ENCODE data around the gene YPEL5. TPM values are rescaled to one million over a fixed set of nuclear protein-coding genes. Genes with fewer than 3 reads are reported as not detected.

Gene YPEL5
- total RNA-seq, 1 donor from 2014 or later: 63.6 TPM

DNA sequence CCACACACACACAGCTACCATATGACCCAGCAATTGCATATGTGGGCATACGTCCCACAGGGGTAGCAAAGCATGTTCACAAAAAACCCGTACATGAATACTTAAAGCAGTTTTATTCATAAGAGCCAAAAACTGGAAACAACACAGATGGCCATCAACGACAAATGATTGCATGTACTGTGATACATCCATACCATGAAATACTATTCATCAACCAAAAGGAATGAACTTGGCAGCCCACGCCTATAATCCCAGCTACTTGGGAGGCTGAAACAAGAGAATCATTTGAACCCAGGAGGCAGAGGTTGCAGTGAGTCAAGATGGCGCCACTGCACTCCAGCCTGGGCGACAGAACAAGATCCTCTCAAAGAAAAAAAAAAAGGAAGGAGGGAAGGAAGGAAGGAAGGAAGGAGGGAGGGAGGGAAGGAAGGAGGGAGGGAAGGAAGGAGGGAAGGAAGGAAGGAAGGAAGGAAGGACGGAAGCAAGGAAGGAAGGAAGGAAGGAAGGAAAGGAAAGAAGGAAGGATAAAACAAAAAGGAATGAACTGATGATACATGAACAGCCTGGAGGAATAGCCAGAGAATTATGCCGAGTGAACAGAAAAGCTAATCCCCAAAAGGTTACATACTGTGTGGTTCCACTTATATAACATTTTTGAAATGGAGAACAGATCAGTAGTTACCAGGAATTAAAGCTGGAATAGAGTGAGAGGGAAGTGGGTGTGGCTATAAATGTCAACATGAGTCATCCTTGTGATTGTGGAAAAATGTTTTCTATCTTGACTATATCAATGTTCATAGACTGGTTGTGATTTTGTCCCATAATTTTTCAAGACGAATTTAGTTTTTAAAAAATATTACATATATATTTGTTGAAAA, 19.6 kb upstream of the YPEL5 start:
- no peaks in the 10 kb centered on the region for H3K4me1 Mint-ChIP-seq (ENCODE audit: low read depth)
- H3K27me3 Mint-ChIP-seq: no peaks in the 10 kb centered on the region
- no peak for DNase-seq (ENCODE audit: low spot score, unreplicated experiment)
- H3K9me3 Mint-ChIP-seq (ENCODE audit: low read depth): peaks cover 7% of the 10 kb centered on the region
- H3K36me3 Mint-ChIP-seq (ENCODE audit: insufficient read depth): peaks cover 1% of the 10 kb centered on the region
- TF ChIP-seq, protein P1, sequence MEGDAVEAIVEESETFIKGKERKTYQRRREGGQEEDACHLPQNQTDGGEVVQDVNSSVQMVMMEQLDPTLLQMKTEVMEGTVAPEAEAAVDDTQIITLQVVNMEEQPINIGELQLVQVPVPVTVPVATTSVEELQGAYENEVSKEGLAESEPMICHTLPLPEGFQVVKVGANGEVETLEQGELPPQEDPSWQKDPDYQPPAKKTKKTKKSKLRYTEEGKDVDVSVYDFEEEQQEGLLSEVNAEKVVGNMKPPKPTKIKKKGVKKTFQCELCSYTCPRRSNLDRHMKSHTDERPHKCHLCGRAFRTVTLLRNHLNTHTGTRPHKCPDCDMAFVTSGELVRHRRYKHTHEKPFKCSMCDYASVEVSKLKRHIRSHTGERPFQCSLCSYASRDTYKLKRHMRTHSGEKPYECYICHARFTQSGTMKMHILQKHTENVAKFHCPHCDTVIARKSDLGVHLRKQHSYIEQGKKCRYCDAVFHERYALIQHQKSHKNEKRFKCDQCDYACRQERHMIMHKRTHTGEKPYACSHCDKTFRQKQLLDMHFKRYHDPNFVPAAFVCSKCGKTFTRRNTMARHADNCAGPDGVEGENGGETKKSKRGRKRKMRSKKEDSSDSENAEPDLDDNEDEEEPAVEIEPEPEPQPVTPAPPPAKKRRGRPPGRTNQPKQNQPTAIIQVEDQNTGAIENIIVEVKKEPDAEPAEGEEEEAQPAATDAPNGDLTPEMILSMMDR (IDR thresholded peaks at IDR 0.05; ENCODE audit: unreplicated experiment): no peak
- no peak overlapping the region for H3K27ac Mint-ChIP-seq
- H3K4me3 Mint-ChIP-seq (ENCODE audit: low read depth): no peak overlapping the region

DNA sequence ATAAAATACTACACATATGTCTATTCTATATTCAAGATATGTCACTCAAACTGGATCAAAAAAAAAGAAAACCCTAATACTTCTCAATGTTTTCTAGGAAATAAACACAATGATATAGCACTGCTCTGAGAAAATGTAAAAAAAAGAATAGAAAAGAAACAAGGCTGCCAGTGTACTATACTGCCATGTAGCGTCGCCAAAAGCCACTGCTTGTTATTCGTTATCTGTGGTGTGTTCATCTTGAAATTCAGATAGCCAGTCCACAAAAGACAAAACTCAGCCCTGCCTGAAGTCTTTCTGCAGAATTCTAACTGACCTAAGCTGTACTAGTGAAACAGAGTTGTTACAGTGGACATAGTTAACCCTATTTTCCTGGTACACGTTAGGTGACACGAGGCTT, 12.2 kb upstream of the YPEL5 start:
- H3K9me3 Mint-ChIP-seq (ENCODE audit: low read depth): no peaks in the 10 kb centered on the region
- H3K36me3 Mint-ChIP-seq (ENCODE audit: insufficient read depth): no peaks in the 10 kb centered on the region
- DNase-seq (ENCODE audit: low spot score, unreplicated experiment): no peak
- TF ChIP-seq, protein P1 (IDR thresholded peaks at IDR 0.05; ENCODE audit: unreplicated experiment): no peak
- H3K27me3 Mint-ChIP-seq: peaks cover 7% of the 10 kb centered on the region
- H3K4me3 Mint-ChIP-seq (ENCODE audit: low read depth): no peak overlapping the region
- no peaks in the 10 kb centered on the region for H3K4me1 Mint-ChIP-seq (ENCODE audit: low read depth)
- H3K27ac Mint-ChIP-seq: no peak overlapping the region

DNA sequence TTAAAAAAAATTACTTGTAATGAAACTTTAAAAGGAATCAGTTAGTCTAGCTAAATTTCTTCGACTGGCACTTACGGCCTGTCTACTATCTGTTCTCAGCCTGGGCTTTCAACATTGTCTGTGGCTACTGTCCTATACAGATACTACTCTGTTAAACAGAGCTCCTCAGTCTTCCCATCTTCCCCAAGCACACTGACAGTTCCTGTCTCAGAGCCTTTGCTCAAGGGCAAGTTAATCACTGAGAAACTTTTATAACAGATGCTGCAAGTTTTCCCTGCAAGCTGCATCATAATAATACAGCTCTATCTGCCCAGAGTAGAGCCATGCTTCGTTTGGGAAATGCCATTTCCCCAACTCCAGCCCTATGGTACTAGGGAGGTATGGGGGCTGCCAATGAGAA, 11.3 kb upstream of the YPEL5 start:
- TF ChIP-seq, protein P1 (IDR thresholded peaks at IDR 0.05; ENCODE audit: unreplicated experiment): no peak
- Mint-ChIP-seq H3K27me3 (peaks cover 7% of the 10 kb centered on the region), H3K4me1 (ENCODE audit: low read depth) (no peaks in the 10 kb centered on the region), H3K36me3 (ENCODE audit: insufficient read depth) (no peaks in the 10 kb centered on the region), H3K4me3 (ENCODE audit: low read depth) (no peak overlapping the region), H3K27ac (no peak overlapping the region), H3K9me3 (ENCODE audit: low read depth) (no peaks in the 10 kb centered on the region)
- DNase-seq (ENCODE audit: low spot score, unreplicated experiment): no peak

DNA sequence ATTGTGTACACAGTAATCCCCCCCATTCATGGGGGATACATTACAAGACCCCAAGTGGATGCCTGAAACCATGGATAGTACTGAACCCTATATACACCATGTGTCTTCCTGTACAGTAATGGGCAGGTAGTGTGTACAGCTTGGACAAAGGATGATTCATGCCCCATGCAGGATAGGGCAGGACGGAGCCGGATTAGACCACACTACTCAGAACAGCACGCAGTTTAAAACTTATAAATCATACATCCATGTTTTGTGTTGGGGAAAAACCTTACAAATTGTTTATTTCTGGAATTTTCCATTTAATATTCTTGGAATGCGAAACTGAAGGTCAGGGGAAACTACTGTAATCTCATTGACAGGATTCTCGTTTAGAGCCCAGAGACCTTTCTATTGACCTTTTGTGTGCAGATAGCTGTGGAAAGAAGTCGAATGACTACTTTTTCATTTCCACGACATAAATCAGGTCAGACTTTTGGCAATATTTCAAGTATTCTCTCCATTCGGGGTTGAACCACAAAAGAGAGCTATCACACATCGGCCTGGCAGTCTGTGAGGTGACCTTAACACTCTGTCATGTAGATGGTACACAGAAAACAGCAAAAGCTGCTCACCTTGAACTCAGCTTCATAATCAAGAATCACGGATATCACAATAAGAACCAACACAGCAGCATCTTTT, 9.9 kb upstream of the YPEL5 start:
- H3K27ac Mint-ChIP-seq: no peak overlapping the region
- TF ChIP-seq, protein P1 (IDR thresholded peaks at IDR 0.05; ENCODE audit: unreplicated experiment): no peak
- peaks cover 7% of the 10 kb centered on the region for H3K27me3 Mint-ChIP-seq
- no peaks in the 10 kb centered on the region for H3K4me1 Mint-ChIP-seq (ENCODE audit: low read depth)
- no peak overlapping the region for H3K4me3 Mint-ChIP-seq (ENCODE audit: low read depth)
- no peaks in the 10 kb centered on the region for H3K9me3 Mint-ChIP-seq (ENCODE audit: low read depth)
- no peaks in the 10 kb centered on the region for H3K36me3 Mint-ChIP-seq (ENCODE audit: insufficient read depth)
- DNase-seq (ENCODE audit: low spot score, unreplicated experiment): no peak

DNA sequence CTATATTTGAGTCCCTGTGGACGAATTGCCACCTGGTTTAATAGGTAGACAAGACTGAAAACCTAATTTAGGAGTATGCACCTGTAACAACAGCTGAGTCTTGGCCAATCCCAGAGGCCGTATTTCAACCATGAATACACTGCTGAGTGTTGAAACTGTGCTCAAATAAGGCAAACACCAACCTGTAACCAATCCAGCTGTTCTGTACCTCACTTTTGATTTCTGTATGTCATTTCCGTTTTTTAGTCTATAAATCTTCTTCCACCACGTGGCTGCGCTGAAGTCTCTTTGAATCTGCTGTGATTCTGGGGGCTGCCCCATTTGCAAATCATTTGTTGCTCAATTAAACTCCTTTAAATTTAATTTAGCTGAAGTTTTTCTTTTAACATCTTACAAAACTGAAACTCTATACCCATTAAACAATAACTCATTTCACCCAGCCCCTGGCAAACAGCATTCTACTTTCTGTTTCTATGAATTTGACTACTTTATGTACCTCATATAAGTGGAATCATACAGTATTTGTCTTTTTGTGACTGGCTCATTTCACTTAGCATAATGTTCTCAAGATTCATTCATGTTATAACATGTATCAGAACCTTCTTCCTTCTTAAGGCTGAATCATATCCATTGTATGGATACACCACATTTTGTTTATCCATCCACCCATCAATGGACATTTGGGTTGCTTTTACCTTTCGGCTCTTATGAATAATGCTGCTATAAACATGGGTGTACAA, 7.5 kb upstream of the YPEL5 start:
- Mint-ChIP-seq H3K4me1 (ENCODE audit: low read depth) (no peaks in the 10 kb centered on the region), H3K9me3 (ENCODE audit: low read depth) (no peaks in the 10 kb centered on the region), H3K27ac (no peak overlapping the region), H3K36me3 (ENCODE audit: insufficient read depth) (no peaks in the 10 kb centered on the region), H3K4me3 (ENCODE audit: low read depth) (no peak overlapping the region), H3K27me3 (peaks cover 7% of the 10 kb centered on the region)
- TF ChIP-seq, protein P1 (IDR thresholded peaks at IDR 0.05; ENCODE audit: unreplicated experiment): no peak
- DNase-seq (ENCODE audit: low spot score, unreplicated experiment): no peak
